ENCODE measurements around the gene ANKRD24. TPM values are rescaled to one million over a fixed set of nuclear protein-coding genes. Genes with fewer than 3 reads are reported as not detected.

ANKRD24 gene
- total and polyA plus RNA-seq, 2 donors (not counting 3 experiments of a cell fraction or from before 2014, with no cell fraction given) = 0.07 to 0.27 TPM

GRCh38 chr19:4154571-4155312, 27.7 kb upstream of the ANKRD24 start:
- Histone ChIP-seq H4K20me1 (replicated peaks; ENCODE audit: control insufficient read depth, extremely low read depth, insufficient read depth, low read length) (no peaks in the 10 kb centered on the region), H3K27me3 (ENCODE audit: control insufficient read depth in 2 of 2, insufficient read depth in 2 of 2, low read length in 2 of 2) (no peaks in the 10 kb centered on the region), H3K9me1 (replicated peaks; ENCODE audit: control insufficient read depth, extremely low read depth, insufficient read depth, low read length) (no peaks in the 10 kb centered on the region), H3K4me1 (ENCODE audit: control insufficient read depth, extremely low read depth, insufficient read depth, low read length) (no peaks in the 10 kb centered on the region), H3K4me2 (ENCODE audit: insufficient read depth, low read length) (no peak overlapping the region), H3K36me3 (ENCODE audit: control insufficient read depth in 2 of 2, extremely low read depth in 1 of 2, insufficient read depth in 2 of 2, low read length in 2 of 2) (no peaks in the 10 kb centered on the region), H3K9ac (replicated peaks; ENCODE audit: extremely low read depth, insufficient read depth, low read length) (no peak overlapping the region), H3K79me2 (ENCODE audit: control insufficient read depth, insufficient read depth, low read length) (no peaks in the 10 kb centered on the region), H3K27ac (ENCODE audit: insufficient read depth, low read depth, low read length) (no peak overlapping the region), H3K9me3 (replicated peaks; ENCODE audit: control insufficient read depth, insufficient read depth, low read length) (no peaks in the 10 kb centered on the region), H3K4me3 (replicated peaks in 1 of 3; ENCODE audit: insufficient read depth in 1 of 3, low read depth in 1 of 3, low read length in 3 of 3) (no peak overlapping the region), H2AFZ (ENCODE audit: low read depth, low read length) (no peak overlapping the region)
- intact Hi-C loops (cut with micrococcal nuclease) (no loop called here), dilution Hi-C loops (cut with MboI; ENCODE audit: extremely low pct_ligation_motif_present, low sequenced_read_pairs) (no loop called here)
- ChIA-PET CTCF (interaction anchor here (1.0 to 5.6 kb wide), 3 partner anchors 15 to 34 kb away, joined by 3 to 51 read pairs (median 3); no protein-coding TSS in a partner anchor), POLR2A (no interaction called here)
- FAIRE-seq (no peak), DNase-seq (ENCODE audit: low read depth, low spot score) (no peak)
- no peak for TF ChIP-seq POLR2A (IDR thresholded peaks at IDR 0.05; ENCODE audit: low read depth, low read length)
- TF ChIP-seq POLR2AphosphoS5 (IDR thresholded peaks at IDR 0.05; ENCODE audit: insufficient read depth, low read depth, low read length) = no peak
- no peak for TF ChIP-seq EZH2 (IDR thresholded peaks at IDR 0.05; ENCODE audit: borderline replicate concordance, low read depth, low read length, severe bottlenecking)
- no peak for TF ChIP-seq CTCF (IDR thresholded peaks at IDR 0.05; ENCODE audit: extremely low read depth in 1 of 2, insufficient read depth in 1 of 2, low read depth in 1 of 2, low read length in 2 of 2)
- no peak for TF ChIP-seq MYC (IDR thresholded peaks at IDR 0.05; ENCODE audit: low read depth, low read length)
- TF ChIP-seq GATA2 (IDR thresholded peaks at IDR 0.05; ENCODE audit: insufficient read depth, insufficient read length, low read depth, low read length) = no peak
- TF ChIP-seq FOS (IDR thresholded peaks at IDR 0.05; ENCODE audit: borderline replicate concordance, insufficient read depth, low read length) = no peak
- TF ChIP-seq MAX (IDR thresholded peaks at IDR 0.05; ENCODE audit: insufficient read depth, insufficient read length) = no peak
- no peak for TF ChIP-seq JUN (IDR thresholded peaks at IDR 0.05; ENCODE audit: borderline replicate concordance, insufficient read depth, insufficient read length, low read depth)
- BruUV-seq (replicated peaks) = no TSS peak
